Raji (cell line): ENCODE measurements around the gene MDH1.

Experiments
- POLR2A ChIP-seq: IDR thresholded peaks from 2 replicates; pipeline ENCODE4 v1.6.1; 2011; ENCODE audit warnings: low read depth, low read length, control low read depth; ENCODE audit not compliant: insufficient read depth

Gene MDH1

GRCh38 chr2:63614983-63615945 is 26.5 kb downstream of the MDH1 start:
- TF ChIP-seq POLR2A = no peak

- TF ChIP-seq POLR2A = no peak
Measured at GRCh38 chr2:63617366-63617765, 28.6 kb downstream of the MDH1 start.

GRCh38 chr2:63619328-63619727 is 30.6 kb downstream of the MDH1 start:
- no peak for TF ChIP-seq POLR2A

- no peak for TF ChIP-seq POLR2A
Measured at GRCh38 chr2:63622751-63623150, 34.0 kb downstream of the MDH1 start.

- no peak for TF ChIP-seq POLR2A
Measured at GRCh38 chr2:63627866-63628265, 39.1 kb downstream of the MDH1 start.

GRCh38 chr2:63628403-63628942 is 39.7 kb downstream of the MDH1 start:
- TF ChIP-seq POLR2A = no peak

- no peak for TF ChIP-seq POLR2A
Measured at GRCh38 chr2:63631501-63631900, 42.7 kb downstream of the MDH1 start.

GRCh38 chr2:63632382-63632781 is 43.6 kb downstream of the MDH1 start:
- no peak for TF ChIP-seq POLR2A

- no peak for TF ChIP-seq POLR2A
Measured at GRCh38 chr2:63639344-63639743, 50.6 kb downstream of the MDH1 start.

GRCh38 chr2:63642946-63643345 is 54.2 kb downstream of the MDH1 start:
- TF ChIP-seq POLR2A = no peak

- TF ChIP-seq POLR2A = no peak
Measured at GRCh38 chr2:63643486-63643885, 54.7 kb downstream of the MDH1 start.

- no peak for TF ChIP-seq POLR2A
Measured at GRCh38 chr2:63648632-63649031, 59.9 kb downstream of the MDH1 start.

- TF ChIP-seq POLR2A = no peak
Measured at GRCh38 chr2:63649829-63650228, 61.1 kb downstream of the MDH1 start.

GRCh38 chr2:63650756-63651155 is 62.0 kb downstream of the MDH1 start:
- no peak for TF ChIP-seq POLR2A

- no peak for TF ChIP-seq POLR2A
Measured at GRCh38 chr2:63651356-63651755, 62.6 kb downstream of the MDH1 start.

GRCh38 chr2:63651861-63652651 is 63.3 kb downstream of the MDH1 start:
- no peak for TF ChIP-seq POLR2A
